Erythroblast (primary cell): ENCODE results near the gene CDC16.

Experiments used
- DNase-seq, 2 experiments: peaks; one replicate each; lab custom pipeline; 2025; lab: John Stamatoyannopoulos, UW
- GATA1 ChIP-seq: IDR thresholded peaks from 2 replicates; pipeline ENCODE4 v1.6.1; 2011; ENCODE audit warnings: low read depth, mild to moderate bottlenecking, control low read depth, low read length, moderate library complexity
- POLR2A ChIP-seq: IDR thresholded peaks from 2 replicates; pipeline ENCODE4 v1.6.1; 2011; ENCODE audit warnings: mild to moderate bottlenecking, low read length

Gene CDC16

GRCh38 chr13:114321256-114321655 is 86.6 kb downstream of the CDC16 start:
- no peak for DNase-seq
- TF ChIP-seq POLR2A: no peak
- no peak for TF ChIP-seq GATA1
